ENCODE measurements around the gene VMO1.

Gene VMO1

DNA sequence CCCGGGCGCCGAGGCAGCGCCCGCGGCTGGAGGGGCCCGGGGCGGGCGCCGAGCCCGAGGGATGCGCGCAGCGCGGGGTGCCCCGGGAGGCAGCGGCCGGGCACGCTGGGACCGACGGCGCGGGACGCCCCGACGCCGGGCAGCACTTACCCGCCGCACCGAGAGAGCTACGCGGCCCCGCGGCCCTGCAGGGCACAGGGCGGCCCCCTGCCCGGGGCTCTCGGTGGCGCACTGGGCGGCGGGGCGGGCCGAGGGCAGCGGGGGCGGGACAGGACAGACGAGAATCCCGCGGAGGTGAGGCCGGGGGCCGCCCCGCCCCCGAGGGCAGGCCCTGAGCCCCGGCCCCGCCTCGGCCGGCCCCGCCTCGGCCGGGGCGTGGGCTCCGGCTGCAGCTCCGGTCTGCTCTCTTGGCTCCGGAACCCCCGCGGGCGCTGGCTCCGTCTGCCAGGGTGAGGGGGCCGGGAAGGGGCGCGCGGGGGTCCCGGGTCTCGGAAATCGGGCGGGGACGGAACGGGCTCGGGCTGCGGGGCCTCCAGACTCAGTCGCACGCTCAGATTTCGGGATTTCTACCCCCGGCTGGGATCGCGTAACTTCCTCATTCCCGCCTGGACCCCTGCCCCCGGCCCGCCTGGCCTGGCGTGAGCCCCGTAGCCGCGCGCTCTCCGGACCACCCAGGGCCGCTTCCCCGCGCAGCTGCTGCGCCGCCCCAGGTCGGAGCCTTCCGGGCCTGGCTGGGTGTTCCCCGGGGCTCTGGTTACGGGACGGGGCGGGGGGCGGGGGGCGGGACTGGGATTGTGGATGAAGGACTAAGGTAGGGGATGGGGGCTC is 20.8 kb upstream of the VMO1 start, which contains the start of gene PLD2:
Gene PLD2 (plus strand): TSS at position 376 of the 828 bp plus-strand sequence. CDS start 621 bp downstream, outside the sequence.
- DNase-seq = peak; percentile 90
- Histone ChIP-seq H3K27ac (peak within 1 kb of the TSS; percentile 43), H3K4me3 (ENCODE audit: low read depth, low read length) (peak within 1 kb of the TSS; percentile 62)

DNA sequence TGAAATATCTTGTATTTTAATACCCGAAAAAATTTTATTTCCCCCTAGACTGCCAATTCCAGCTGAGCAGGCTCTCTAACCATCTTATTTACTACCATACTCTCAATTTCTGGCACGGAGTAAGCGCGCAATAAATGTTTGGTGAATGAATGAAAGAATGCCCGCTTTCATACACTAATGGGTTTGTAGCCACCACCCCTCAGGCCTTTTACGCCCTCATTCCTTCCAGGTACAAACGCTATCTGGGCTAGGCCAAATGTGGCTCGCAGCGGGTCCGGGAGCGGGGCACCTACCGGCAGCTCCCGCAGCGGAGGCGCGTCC is 20.3 kb upstream of the VMO1 start:
- Histone ChIP-seq H3K36me3 (peaks cover 10% of the 10 kb centered on the region), H3K27ac (no peak overlapping the region), H3K4me3 (ENCODE audit: low read depth, low read length) (peak overlapping the region; percentile 57), H3K9me3 (ENCODE audit: severe bottlenecking) (no peaks in the 10 kb centered on the region), H3K27me3 (ENCODE audit: insufficient read depth, low read depth, severe bottlenecking) (no peaks in the 10 kb centered on the region)
- TF ChIP-seq, protein P1, sequence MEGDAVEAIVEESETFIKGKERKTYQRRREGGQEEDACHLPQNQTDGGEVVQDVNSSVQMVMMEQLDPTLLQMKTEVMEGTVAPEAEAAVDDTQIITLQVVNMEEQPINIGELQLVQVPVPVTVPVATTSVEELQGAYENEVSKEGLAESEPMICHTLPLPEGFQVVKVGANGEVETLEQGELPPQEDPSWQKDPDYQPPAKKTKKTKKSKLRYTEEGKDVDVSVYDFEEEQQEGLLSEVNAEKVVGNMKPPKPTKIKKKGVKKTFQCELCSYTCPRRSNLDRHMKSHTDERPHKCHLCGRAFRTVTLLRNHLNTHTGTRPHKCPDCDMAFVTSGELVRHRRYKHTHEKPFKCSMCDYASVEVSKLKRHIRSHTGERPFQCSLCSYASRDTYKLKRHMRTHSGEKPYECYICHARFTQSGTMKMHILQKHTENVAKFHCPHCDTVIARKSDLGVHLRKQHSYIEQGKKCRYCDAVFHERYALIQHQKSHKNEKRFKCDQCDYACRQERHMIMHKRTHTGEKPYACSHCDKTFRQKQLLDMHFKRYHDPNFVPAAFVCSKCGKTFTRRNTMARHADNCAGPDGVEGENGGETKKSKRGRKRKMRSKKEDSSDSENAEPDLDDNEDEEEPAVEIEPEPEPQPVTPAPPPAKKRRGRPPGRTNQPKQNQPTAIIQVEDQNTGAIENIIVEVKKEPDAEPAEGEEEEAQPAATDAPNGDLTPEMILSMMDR (IDR thresholded peaks at IDR 0.05; ENCODE audit: low read depth, low read length) = no peak
- DNase-seq = no peak

More for the DNA sequence above, 20.8 kb upstream of the VMO1 start, which contains the start of gene PLD2:
- Histone ChIP-seq H3K36me3 (peaks cover 11% of the 10 kb centered on the region), H3K9me3 (ENCODE audit: severe bottlenecking) (no peaks in the 10 kb centered on the region), H3K27me3 (ENCODE audit: insufficient read depth, low read depth, severe bottlenecking) (no peaks in the 10 kb centered on the region)
- TF ChIP-seq, protein P1 (IDR thresholded peaks at IDR 0.05; ENCODE audit: low read depth, low read length) = no peak

GRCh38 chr17:4802228-4802627 is 16.1 kb upstream of the VMO1 start, which contains the start of gene C17orf114:
Gene C17orf114 (minus strand): TSS chr17:4802328.
- Histone ChIP-seq H3K36me3 (peaks cover 15% of the 10 kb centered on the region), H3K4me3 (ENCODE audit: low read depth, low read length) (no peak within 1 kb of the TSS), H3K27ac (no peak within 1 kb of the TSS; the same call in 1 of the 2 replicates), H3K27me3 (ENCODE audit: insufficient read depth, low read depth, severe bottlenecking) (no peaks in the 10 kb centered on the region), H3K9me3 (ENCODE audit: severe bottlenecking) (no peaks in the 10 kb centered on the region)
- no peak for DNase-seq
- TF ChIP-seq, protein P1 (IDR thresholded peaks at IDR 0.05; ENCODE audit: low read depth, low read length) = no peak

- TF ChIP-seq, protein P1 (IDR thresholded peaks at IDR 0.05; ENCODE audit: low read depth, low read length) = no peak
Measured at GRCh38 chr17:4800462-4801196, 14.5 kb upstream of the VMO1 start.

GRCh38 chr17:4796552-4796920 is 10.4 kb upstream of the VMO1 start:
- H3K36me3 ChIP-seq = peaks cover 18% of the 10 kb centered on the region
- no peaks in the 10 kb centered on the region for H3K9me3 ChIP-seq (ENCODE audit: severe bottlenecking)
- peak; percentile 46 for DNase-seq
- H3K27ac ChIP-seq = peak overlapping the region; percentile 85
- TF ChIP-seq, protein P1 (IDR thresholded peaks at IDR 0.05; ENCODE audit: low read depth, low read length) = no peak
- no peaks in the 10 kb centered on the region for H3K27me3 ChIP-seq (ENCODE audit: insufficient read depth, low read depth, severe bottlenecking)
- H3K4me3 ChIP-seq (ENCODE audit: low read depth, low read length) = peak overlapping the region; percentile 85

More at GRCh38 chr17:4800462-4801196, 14.5 kb upstream of the VMO1 start:
- H3K4me3 ChIP-seq (ENCODE audit: low read depth, low read length) = no peak overlapping the region
- no peak for DNase-seq
- peaks cover 18% of the 10 kb centered on the region for H3K36me3 ChIP-seq
- H3K27ac ChIP-seq = no peak overlapping the region; the same call in 1 of the 2 replicates
- no peaks in the 10 kb centered on the region for H3K27me3 ChIP-seq (ENCODE audit: insufficient read depth, low read depth, severe bottlenecking)
- no peaks in the 10 kb centered on the region for H3K9me3 ChIP-seq (ENCODE audit: severe bottlenecking)

All from WERI-Rb-1 (cell line).